HEK293T (cell line): ENCODE data around the gene NKAIN2.

Source experiments
- CTCF ChIA-PET: fragments of 350-600 bp; formaldehyde crosslinking; extraction: SDS; loops from one replicate; lab custom pipeline; 2021; ENCODE audit warnings: antibody characterized with exemption, inconsistent platforms; lab: Yijun Ruan, JAX
- POLR2A ChIA-PET: fragments of 350-600 bp; formaldehyde crosslinking; extraction: SDS; loops from one replicate; lab custom pipeline; 2020; ENCODE audit warnings: antibody characterized with exemption, inconsistent platforms; lab: Yijun Ruan, JAX
- DNase-seq: peaks from one replicate; pipeline ENCODE4 v3.0.0; 2012; ENCODE audit warnings: mixed read lengths; ENCODE audit errors: extremely low spot score
- ARNT ChIP-seq: fragments of 450-650 bp; IDR thresholded peaks from 2 replicates; pipeline ENCODE4 v1.6.1; 2017; ENCODE audit warnings: mild to moderate bottlenecking
- BHLHE40 ChIP-seq: fragments of 450-650 bp; IDR thresholded peaks from 2 replicates; pipeline ENCODE4 v1.6.1; 2016; ENCODE audit warnings: mild to moderate bottlenecking, moderate library complexity, borderline replicate concordance
- CTBP1 ChIP-seq: fragments of 450-650 bp; IDR thresholded peaks from 2 replicates; pipeline ENCODE4 v1.6.1; 2016; ENCODE audit warnings: borderline replicate concordance
- ELF4 ChIP-seq: fragments of 450-650 bp; IDR thresholded peaks from 2 replicates; pipeline ENCODE4 v1.6.1; 2017; ENCODE audit warnings: antibody characterized with exemption
- FOXA1 ChIP-seq: fragments of 450-650 bp; IDR thresholded peaks from 2 replicates; pipeline ENCODE4 v1.6.1; 2016; ENCODE audit warnings: mild to moderate bottlenecking
- FOXK2 ChIP-seq: fragments of 450-650 bp; IDR thresholded peaks from 2 replicates; pipeline ENCODE4 v1.6.1; 2016; ENCODE audit warnings: mild to moderate bottlenecking
- FOXM1 ChIP-seq: fragments of 450-650 bp; IDR thresholded peaks from 2 replicates; pipeline ENCODE4 v1.6.1; 2017; ENCODE audit warnings: mild to moderate bottlenecking, borderline replicate concordance
- HDGF ChIP-seq: fragments of 450-650 bp; IDR thresholded peaks from 2 replicates; pipeline ENCODE4 v1.6.1; 2017; ENCODE audit warnings: antibody characterized with exemption, borderline replicate concordance
- L3MBTL2 ChIP-seq: fragments of 450-650 bp; conservative IDR thresholded peaks from 2 replicates; pipeline ENCODE4 v1.6.1; 2016; ENCODE audit warnings: mild to moderate bottlenecking
- LEF1 ChIP-seq: fragments of 450-650 bp; IDR thresholded peaks from 2 replicates; pipeline ENCODE4 v1.6.1; 2017; ENCODE audit warnings: mild to moderate bottlenecking, borderline replicate concordance
- NFRKB ChIP-seq: fragments of 450-650 bp; IDR thresholded peaks from 2 replicates; pipeline ENCODE4 v1.6.1; 2016; ENCODE audit warnings: mild to moderate bottlenecking, moderate library complexity
- SP1 ChIP-seq: fragments of 450-650 bp; IDR thresholded peaks from 2 replicates; pipeline ENCODE4 v1.6.1; 2017
- SUZ12 ChIP-seq: fragments of 450-650 bp; IDR thresholded peaks from 2 replicates; pipeline ENCODE4 v1.6.1; 2016; ENCODE audit warnings: mild to moderate bottlenecking
- TARDBP ChIP-seq: fragments of 450-650 bp; IDR thresholded peaks from 2 replicates; pipeline ENCODE4 v1.6.1; 2016
- ZNF384 ChIP-seq: fragments of 450-650 bp; IDR thresholded peaks from 2 replicates; pipeline ENCODE4 v1.6.1; 2016
- TF ChIP-seq, protein P1 (sequence below): fragments of 450-650 bp; IDR thresholded peaks from 2 replicates; pipeline ENCODE4 v1.6.1; 2016

NKAIN2 gene

DNA sequence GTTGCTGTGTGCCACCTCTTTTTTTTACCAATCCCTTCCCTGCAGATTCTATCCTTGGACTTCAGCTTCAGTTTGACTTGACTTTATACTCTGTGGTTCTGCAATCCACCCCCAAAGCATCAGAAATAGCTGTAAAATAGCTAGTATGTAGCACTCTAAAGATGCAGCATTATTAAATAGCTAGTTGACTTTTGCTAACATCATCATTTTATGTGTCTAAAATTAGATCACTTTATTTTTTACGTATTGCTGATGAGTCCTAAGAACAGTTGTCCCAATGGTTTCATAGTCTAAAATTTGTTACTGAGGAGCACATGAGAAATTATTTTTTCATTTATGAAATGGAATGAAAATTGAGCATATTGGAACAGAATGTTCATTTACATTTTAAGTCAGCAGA lies 138.2 kb downstream of the NKAIN2 start:
- CTCF ChIA-PET = interaction anchor here (0.7 to 1.0 kb wide), 2 partner anchors 15 to 139 kb away, joined by 3 to 4 read pairs; no protein-coding TSS in a partner anchor
- DNase-seq = no peak
- POLR2A ChIA-PET = no interaction called here
- TF ChIP-seq TARDBP (no peak), HDGF (no peak), FOXK2 (no peak), SUZ12 (no peak), ELF4 (no peak), FOXM1 (no peak), BHLHE40 (no peak), SP1 (no peak), FOXA1 (no peak), CTBP1 (no peak), L3MBTL2 (no peak)

DNA sequence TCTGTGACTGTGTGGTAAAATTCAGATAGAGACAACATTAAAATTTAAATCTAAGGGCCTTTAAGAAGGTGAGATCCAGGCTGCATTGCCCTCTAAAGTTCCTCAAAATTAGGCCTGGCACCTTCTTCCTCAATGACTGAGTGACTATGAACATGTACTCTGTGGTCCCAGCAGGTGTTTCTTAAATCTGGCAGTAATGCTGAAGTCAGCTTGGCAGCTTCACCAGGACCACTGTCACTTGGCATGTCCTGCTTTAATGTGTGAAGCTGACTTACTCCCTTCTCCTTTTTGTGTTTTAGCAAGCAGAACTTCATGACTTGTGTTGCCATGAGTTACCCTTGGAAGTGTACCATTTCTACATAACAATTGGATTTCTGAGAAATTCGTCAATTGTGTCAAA lies 141.7 kb downstream of the NKAIN2 start:
- no peak for DNase-seq
- no peak for TF ChIP-seq SUZ12
- TF ChIP-seq LEF1 = no peak
- no peak for TF ChIP-seq ELF4
- ChIA-PET CTCF (interaction anchor here (0.6 kb wide), 1 partner anchor 108 kb away, joined by 4 read pairs; no protein-coding TSS in a partner anchor), POLR2A (no interaction called here)

GRCh38 chr6:123953920-123954319 lies 150.3 kb downstream of the NKAIN2 start:
- TF ChIP-seq BHLHE40 (no peak), SP1 (no peak), NFRKB (no peak), ZNF384 (no peak), FOXM1 (no peak), ELF4 (no peak), FOXA1 (no peak), TARDBP (no peak), HDGF (no peak), SUZ12 (no peak), ARNT (no peak), CTBP1 (no peak), LEF1 (no peak), FOXK2 (no peak), L3MBTL2 (no peak)
- TF ChIP-seq, protein P1, sequence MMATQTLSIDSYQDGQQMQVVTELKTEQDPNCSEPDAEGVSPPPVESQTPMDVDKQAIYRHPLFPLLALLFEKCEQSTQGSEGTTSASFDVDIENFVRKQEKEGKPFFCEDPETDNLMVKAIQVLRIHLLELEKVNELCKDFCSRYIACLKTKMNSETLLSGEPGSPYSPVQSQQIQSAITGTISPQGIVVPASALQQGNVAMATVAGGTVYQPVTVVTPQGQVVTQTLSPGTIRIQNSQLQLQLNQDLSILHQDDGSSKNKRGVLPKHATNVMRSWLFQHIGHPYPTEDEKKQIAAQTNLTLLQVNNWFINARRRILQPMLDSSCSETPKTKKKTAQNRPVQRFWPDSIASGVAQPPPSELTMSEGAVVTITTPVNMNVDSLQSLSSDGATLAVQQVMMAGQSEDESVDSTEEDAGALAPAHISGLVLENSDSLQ = no peak
- CTCF ChIA-PET = no interaction called here
- POLR2A ChIA-PET = no interaction called here
- no peak for DNase-seq

DNA sequence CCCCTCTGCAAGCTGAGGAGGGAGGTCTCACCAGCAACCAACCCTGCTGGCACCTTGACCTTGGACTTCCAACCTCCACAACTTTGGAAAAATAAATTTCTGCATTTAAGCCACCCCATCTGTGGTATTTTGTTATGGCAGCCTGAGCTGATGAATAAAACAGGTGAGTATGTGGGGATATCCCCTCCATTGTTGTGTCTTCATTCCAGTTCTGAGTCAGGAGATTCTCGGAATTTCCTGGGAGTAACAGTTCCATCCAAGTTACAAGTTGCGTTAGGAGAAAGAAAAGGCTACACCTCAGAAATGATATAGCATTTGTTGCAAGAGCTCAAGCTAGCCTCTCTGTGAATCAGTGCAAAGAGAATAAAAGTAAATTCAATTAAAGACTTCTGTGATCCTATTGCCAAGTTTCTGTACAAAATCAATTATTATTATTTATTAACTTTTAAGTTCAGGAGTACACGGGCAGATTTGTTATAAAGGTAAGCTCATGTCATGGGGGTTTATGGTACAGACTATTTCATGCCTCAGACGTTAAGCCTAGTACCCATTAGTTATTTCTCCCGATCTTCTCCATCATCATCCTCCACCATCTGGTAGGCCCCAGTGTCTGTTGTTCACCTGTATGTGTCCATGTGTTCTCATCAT lies 153.0 kb downstream of the NKAIN2 start:
- POLR2A ChIA-PET = no interaction called here
- DNase-seq = no peak

GRCh38 chr6:123962508-123962907 lies 158.8 kb downstream of the NKAIN2 start:
- POLR2A ChIA-PET = no interaction called here
- CTCF ChIA-PET = no interaction called here
- no peak for TF ChIP-seq ELF4
- no peak for TF ChIP-seq SP1
- TF ChIP-seq BHLHE40 = no peak
- no peak for TF ChIP-seq FOXM1
- no peak for TF ChIP-seq ARNT
- no peak for TF ChIP-seq ZNF384
- TF ChIP-seq TARDBP = no peak
- TF ChIP-seq HDGF = no peak
- TF ChIP-seq, protein P1 = no peak
- no peak for TF ChIP-seq L3MBTL2
- no peak for TF ChIP-seq LEF1
- TF ChIP-seq FOXK2 = no peak
- no peak for TF ChIP-seq FOXA1
- no peak for TF ChIP-seq CTBP1
- TF ChIP-seq NFRKB = no peak
- TF ChIP-seq SUZ12 = no peak
- no peak for DNase-seq

More for the DNA sequence above, 153.0 kb downstream of the NKAIN2 start:
- CTCF ChIA-PET = no interaction called here
- TF ChIP-seq CTBP1 (no peak), FOXM1 (no peak), FOXA1 (no peak), ELF4 (no peak), L3MBTL2 (no peak), NFRKB (no peak), SP1 (no peak), LEF1 (no peak)
- TF ChIP-seq, protein P1 = no peak

GRCh38 chr6:123965894-123966293 lies 162.2 kb downstream of the NKAIN2 start:
- TF ChIP-seq FOXK2 = no peak
- no peak for TF ChIP-seq CTBP1
- no peak for TF ChIP-seq SUZ12
- no peak for TF ChIP-seq TARDBP
- no peak for TF ChIP-seq ELF4
- TF ChIP-seq SP1 = no peak
- no peak for TF ChIP-seq FOXA1
- TF ChIP-seq NFRKB = no peak
- TF ChIP-seq L3MBTL2 = no peak
- TF ChIP-seq LEF1 = no peak
- TF ChIP-seq, protein P1 = no peak
- TF ChIP-seq ZNF384 = no peak
- TF ChIP-seq FOXM1 = no peak
- TF ChIP-seq BHLHE40 = no peak
- TF ChIP-seq ARNT = no peak
- TF ChIP-seq HDGF = no peak
- POLR2A ChIA-PET = interaction anchor here (0.6 kb wide), 1 partner anchor 114 kb away, joined by 3 read pairs; no protein-coding TSS in a partner anchor
- CTCF ChIA-PET = interaction anchor here (4.1 kb wide), 1 partner anchor 163 kb away, joined by 18 read pairs; no protein-coding TSS in a partner anchor
- peak; percentile 62 for DNase-seq
